IMR-90 (cell line): ENCODE data around the gene SORBS1.

ENCODE experiments used
- CHD1 ChIP-seq: IDR thresholded peaks from 2 replicates; pipeline ENCODE4 v1.6.1; 2012; ENCODE audit warnings: low read depth, low read length, improper control_type of control experiment
- FOS ChIP-seq: fragments of 150-350 bp; IDR thresholded peaks from 2 replicates; pipeline ENCODE4 v1.6.1; 2016; ENCODE audit warnings: low read depth, low read length
- MAFK ChIP-seq: IDR thresholded peaks from 2 replicates; pipeline ENCODE4 v1.6.1; 2012; ENCODE audit warnings: low read depth, low read length, improper control_type of control experiment
- MAZ ChIP-seq: IDR thresholded peaks from 2 replicates; pipeline ENCODE4 v1.6.1; 2012; ENCODE audit warnings: low read depth, mild to moderate bottlenecking, low read length, improper control_type of control experiment, moderate library complexity, borderline replicate concordance
- MXI1 ChIP-seq: IDR thresholded peaks from 2 replicates; pipeline ENCODE4 v1.6.1; 2012; ENCODE audit warnings: low read depth, mild to moderate bottlenecking, low read length, moderate library complexity, borderline replicate concordance
- NFE2L2 ChIP-seq: fragments of 150-350 bp; IDR thresholded peaks from 2 replicates; pipeline ENCODE4 v1.6.1; 2016; ENCODE audit warnings: low read depth, mild to moderate bottlenecking, low read length
- POLR2A ChIP-seq: IDR thresholded peaks from 2 replicates; pipeline ENCODE4 v1.6.1; 2012; ENCODE audit warnings: mild to moderate bottlenecking, low read depth, low read length
- RAD21 ChIP-seq: IDR thresholded peaks from 2 replicates; pipeline ENCODE4 v1.6.1; 2012; ENCODE audit warnings: low read length, improper control_type of control experiment
- RCOR1 ChIP-seq: IDR thresholded peaks from 2 replicates; pipeline ENCODE4 v1.6.1; 2012; ENCODE audit warnings: mild to moderate bottlenecking, low read length, improper control_type of control experiment; ENCODE audit not compliant: insufficient replicate concordance
- RFX5 ChIP-seq: IDR thresholded peaks from 2 replicates; pipeline ENCODE4 v1.8.0; 2012; ENCODE audit warnings: low read depth, mild to moderate bottlenecking, low read length, moderate library complexity
- TF ChIP-seq, protein P1 (sequence below): conservative IDR thresholded peaks from 2 replicates; pipeline ENCODE4 v1.5.1; 2012; ENCODE audit warnings: mild to moderate bottlenecking, low read depth, low read length, improper control_type of control experiment
- TF ChIP-seq, protein P2 (sequence below): fragments of 150-350 bp; IDR thresholded peaks from 2 replicates; pipeline ENCODE4 v1.6.1; 2016; ENCODE audit warnings: low read depth, mild to moderate bottlenecking, low read length, moderate library complexity, borderline replicate concordance
- TF ChIP-seq, protein P3 (sequence below): fragments of 150-350 bp; IDR thresholded peaks from 2 replicates; pipeline ENCODE4 v1.6.1; 2017; ENCODE audit warnings: mild to moderate bottlenecking, antibody characterized with exemption, low read length, low read depth

DNA sequence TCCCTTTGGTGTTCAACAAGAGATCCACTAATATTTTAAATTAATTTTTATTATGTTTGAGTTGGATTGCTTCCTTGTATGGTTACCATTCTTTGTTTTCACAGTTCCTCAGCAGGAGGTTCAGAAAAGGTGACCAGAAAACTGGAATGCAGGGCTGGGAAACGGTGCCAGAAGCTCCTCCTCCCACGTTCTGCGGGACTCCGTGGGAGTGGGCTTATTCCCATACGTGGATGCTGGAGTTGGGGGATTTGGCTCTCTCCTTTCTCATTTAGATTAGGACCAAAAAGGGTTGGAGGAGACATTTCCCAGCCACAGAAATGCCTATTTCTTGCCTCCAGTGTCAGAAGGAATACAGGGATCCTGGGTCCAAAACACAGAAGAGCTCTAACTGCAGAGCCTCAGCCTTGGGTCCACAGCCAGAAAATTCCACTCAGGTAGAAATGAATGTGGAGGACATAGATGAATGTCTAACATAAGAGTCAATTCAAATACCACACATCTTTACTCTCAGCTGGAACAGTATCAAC is 56.0 kb downstream of the SORBS1 start:
- TF ChIP-seq FOS (no peak), CHD1 (no peak), RAD21 (no peak), MAZ (no peak), RCOR1 (no peak), POLR2A (no peak), MAFK (no peak), MXI1 (no peak), NFE2L2 (no peak), RFX5 (no peak)
- TF ChIP-seq, protein P1, sequence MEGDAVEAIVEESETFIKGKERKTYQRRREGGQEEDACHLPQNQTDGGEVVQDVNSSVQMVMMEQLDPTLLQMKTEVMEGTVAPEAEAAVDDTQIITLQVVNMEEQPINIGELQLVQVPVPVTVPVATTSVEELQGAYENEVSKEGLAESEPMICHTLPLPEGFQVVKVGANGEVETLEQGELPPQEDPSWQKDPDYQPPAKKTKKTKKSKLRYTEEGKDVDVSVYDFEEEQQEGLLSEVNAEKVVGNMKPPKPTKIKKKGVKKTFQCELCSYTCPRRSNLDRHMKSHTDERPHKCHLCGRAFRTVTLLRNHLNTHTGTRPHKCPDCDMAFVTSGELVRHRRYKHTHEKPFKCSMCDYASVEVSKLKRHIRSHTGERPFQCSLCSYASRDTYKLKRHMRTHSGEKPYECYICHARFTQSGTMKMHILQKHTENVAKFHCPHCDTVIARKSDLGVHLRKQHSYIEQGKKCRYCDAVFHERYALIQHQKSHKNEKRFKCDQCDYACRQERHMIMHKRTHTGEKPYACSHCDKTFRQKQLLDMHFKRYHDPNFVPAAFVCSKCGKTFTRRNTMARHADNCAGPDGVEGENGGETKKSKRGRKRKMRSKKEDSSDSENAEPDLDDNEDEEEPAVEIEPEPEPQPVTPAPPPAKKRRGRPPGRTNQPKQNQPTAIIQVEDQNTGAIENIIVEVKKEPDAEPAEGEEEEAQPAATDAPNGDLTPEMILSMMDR: no peak
- TF ChIP-seq, protein P2, sequence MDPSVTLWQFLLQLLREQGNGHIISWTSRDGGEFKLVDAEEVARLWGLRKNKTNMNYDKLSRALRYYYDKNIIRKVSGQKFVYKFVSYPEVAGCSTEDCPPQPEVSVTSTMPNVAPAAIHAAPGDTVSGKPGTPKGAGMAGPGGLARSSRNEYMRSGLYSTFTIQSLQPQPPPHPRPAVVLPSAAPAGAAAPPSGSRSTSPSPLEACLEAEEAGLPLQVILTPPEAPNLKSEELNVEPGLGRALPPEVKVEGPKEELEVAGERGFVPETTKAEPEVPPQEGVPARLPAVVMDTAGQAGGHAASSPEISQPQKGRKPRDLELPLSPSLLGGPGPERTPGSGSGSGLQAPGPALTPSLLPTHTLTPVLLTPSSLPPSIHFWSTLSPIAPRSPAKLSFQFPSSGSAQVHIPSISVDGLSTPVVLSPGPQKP: no peak
- TF ChIP-seq, protein P3, sequence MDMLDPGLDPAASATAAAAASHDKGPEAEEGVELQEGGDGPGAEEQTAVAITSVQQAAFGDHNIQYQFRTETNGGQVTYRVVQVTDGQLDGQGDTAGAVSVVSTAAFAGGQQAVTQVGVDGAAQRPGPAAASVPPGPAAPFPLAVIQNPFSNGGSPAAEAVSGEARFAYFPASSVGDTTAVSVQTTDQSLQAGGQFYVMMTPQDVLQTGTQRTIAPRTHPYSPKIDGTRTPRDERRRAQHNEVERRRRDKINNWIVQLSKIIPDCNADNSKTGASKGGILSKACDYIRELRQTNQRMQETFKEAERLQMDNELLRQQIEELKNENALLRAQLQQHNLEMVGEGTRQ: no peak
